ENCODE results near the gene TBX10.
A peak's percentile ranks its signal among the peaks of the same experiment; 100 is the strongest.

Gene TBX10

DNA sequence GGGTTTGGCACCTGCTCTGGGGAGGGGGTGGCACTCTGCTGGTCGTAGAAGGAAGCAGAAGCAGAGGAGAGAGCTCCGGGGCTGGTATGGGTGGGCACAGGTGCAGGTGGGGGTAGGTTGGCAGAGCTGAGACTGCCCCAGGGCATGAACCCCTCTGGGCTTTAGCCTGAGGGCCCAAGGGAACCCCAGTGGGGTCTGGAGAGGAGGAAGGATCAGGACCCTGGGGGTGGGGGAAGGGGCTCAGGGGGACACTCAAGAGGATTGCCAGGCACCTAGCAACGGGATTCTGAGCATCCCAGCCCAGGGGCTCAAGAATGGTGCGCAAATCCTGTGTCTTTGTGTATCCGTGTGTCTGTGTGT is 28.6 kb upstream of the TBX10 start:
- DNase-seq (ENCODE audit: extremely low spot score), result no peak
- ChIA-PET CTCF (interaction anchor here (1.0 to 3.4 kb wide), 3 partner anchors 21 to 132 kb away, joined by 3 to 21 read pairs (median 4); partner anchors contain the start of gene NUDT8), POLR2A (no interaction called here)
- no peak for TF ChIP-seq CTCF (IDR thresholded peaks at IDR 0.05; ENCODE audit: control extremely low read depth, extremely low read depth, low read depth, missing control alignments)

GRCh38 chr11:67667490-67668191 is 28.1 kb upstream of the TBX10 start:
- POLR2A ChIA-PET, result no interaction called here
- no peak for TF ChIP-seq CTCF (IDR thresholded peaks at IDR 0.05; ENCODE audit: control extremely low read depth, extremely low read depth, low read depth, missing control alignments)
- CTCF ChIA-PET, result interaction anchor here (1.0 to 3.4 kb wide), 4 partner anchors 15 to 133 kb away, joined by 3 to 21 read pairs (median 4); partner anchors contain the start of gene NUDT8
- peak; percentile 30 for DNase-seq (ENCODE audit: extremely low spot score)

DNA sequence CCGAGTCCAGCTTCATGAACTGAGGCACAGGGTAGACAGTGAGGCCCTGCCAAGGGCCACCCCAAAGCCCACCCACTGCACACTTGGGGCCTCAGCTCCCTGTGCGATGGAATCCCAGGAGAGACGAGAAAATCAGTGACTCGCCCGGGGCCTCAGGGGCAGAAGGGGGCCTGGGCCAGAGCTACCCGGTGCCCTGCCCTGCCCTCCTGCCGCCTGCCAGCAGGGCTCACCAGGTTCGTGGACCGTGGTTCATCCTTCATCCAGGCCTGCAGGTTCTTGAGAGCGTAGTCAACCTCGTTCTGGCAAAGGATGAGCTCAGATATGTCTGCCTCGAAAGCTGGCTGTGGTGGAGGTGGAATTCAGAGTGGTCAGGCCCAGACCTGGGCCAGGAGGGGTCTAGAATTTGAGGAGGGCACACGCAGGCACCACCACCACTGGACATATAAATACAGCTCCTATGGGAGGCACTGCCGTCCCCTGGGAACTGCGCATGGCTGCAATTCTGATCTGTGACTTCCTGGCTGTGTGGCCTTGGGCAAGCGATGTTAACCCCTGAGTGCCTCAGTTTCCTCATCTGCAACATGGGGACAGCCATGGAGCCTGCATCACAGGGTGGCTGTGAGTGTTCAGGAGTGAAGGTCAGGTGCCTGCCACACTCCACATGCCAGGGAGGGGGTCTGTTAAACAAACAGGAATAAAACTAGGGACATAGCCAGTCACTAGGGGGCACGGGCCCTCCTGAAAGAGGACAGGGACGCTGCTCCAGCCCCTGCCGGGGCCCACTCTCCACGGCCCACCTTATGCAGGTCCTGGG is 27.3 kb upstream of the TBX10 start:
- CTCF ChIA-PET, result interaction anchor here (1.0 to 3.4 kb wide), 6 partner anchors 15 to 133 kb away, joined by 3 to 21 read pairs (median 4); partner anchors contain the start of gene NUDT8
- no peak for TF ChIP-seq CTCF (IDR thresholded peaks at IDR 0.05; ENCODE audit: control extremely low read depth, extremely low read depth, low read depth, missing control alignments)
- peak; percentile 14 for DNase-seq (ENCODE audit: extremely low spot score)
- POLR2A ChIA-PET, result no interaction called here

DNA sequence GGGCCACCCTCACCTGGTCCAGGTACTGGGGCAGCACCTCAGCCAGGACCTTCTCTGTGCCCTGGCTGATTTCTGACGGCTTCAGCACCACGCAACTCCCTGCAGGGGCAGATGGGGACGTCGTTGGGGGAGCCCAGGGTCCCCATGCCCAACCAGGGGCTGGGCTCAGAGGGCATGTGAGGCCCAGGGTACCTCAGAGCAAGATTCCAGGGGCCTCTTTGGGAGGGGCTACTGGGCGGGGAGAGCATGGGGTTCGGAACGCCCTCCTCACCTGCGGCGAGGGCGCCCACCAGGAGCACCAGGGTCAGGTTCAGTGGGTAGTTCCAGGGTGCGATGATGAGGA is 26.7 kb upstream of the TBX10 start:
- DNase-seq (ENCODE audit: extremely low spot score), result no peak
- ChIA-PET CTCF (interaction anchor here (1.1 to 3.4 kb wide), 4 partner anchors 14 to 94 kb away, joined by 3 to 21 read pairs (median 4); partner anchors contain the start of gene NUDT8), POLR2A (no interaction called here)
- no peak for TF ChIP-seq CTCF (IDR thresholded peaks at IDR 0.05; ENCODE audit: control extremely low read depth, extremely low read depth, low read depth, missing control alignments)

DNA sequence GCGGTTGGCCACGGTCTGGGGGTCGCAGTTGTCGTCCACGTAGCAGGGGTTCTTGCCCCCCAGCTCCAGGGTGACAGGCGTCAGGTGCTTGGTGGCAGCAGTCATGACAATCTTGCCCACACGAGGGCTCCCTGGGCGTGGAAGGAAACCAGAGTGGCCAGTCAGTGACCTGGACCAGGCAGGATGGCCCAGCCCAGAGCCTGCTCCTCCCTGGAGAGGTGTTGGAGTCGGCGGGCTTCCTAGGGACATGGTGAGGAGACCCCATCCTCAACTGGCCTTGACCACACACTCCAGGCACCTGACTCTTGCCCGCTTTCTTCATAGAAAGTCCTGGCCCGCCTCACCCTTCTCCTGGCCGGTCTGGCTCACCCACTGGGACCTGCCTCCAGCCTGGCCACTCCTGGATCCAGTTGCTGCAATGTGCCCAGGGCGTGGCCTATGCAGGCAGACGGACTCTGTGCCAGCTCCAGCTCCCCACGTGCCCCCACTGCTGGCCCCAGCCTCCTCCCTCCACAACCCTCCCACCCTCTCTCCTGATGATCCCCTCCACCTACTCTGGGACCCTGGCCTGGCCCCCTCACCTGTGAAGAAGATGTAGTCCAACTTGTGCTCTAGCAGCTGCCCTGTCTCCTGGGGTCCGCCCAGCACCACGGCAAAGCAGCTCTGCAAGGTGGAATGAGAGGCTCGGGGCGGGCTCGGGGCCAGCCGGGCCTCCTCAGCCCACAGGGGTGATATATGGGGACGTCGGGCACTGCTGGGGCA is 26.2 kb upstream of the TBX10 start:
- ChIA-PET POLR2A (no interaction called here), CTCF (interaction anchor here (1.1 to 3.4 kb wide), 4 partner anchors 18 to 94 kb away, joined by 3 to 21 read pairs (median 4); partner anchors contain the start of gene NUDT8)
- no peak for TF ChIP-seq CTCF (IDR thresholded peaks at IDR 0.05; ENCODE audit: control extremely low read depth, extremely low read depth, low read depth, missing control alignments)
- peak; percentile 41 for DNase-seq (ENCODE audit: extremely low spot score)

Data from GM10248 (cell line).